ENCODE data around the gene TRIL. TPM values are rescaled to one million over a fixed set of nuclear protein-coding genes. Genes with fewer than 3 reads are reported as not detected.

TRIL gene
- total and polyA plus RNA-seq, 9 of the 15 experiments (the other 6 are each of a cell fraction or from before 2014, with no cell fraction given): not detected

GRCh38 chr7:28988810-28989209 is 30.7 kb upstream of the TRIL start (continued):
- TF ChIP-seq JUN (IDR thresholded peaks at IDR 0.05; ENCODE audit: borderline replicate concordance, low read depth, low read length) (no peak), JUN (CRISPR knock-in tag; IDR thresholded peaks at IDR 0.05; ENCODE audit: borderline replicate concordance) (no peak), PPARD (CRISPR knock-in tag; IDR thresholded peaks at IDR 0.05) (no peak), PRMT5 (CRISPR knock-in tag; IDR thresholded peaks at IDR 0.05) (no peak)

- CTCF ChIA-PET (ENCODE audit: low intra/inter-chr PET ratio): no interaction called here
- WGBS (ENCODE audit: insufficient coverage, low coverage, missing lambda C conversion rate): 0% methylated on average over 5 of the region's 5 CpGs
- DNase-seq (ENCODE audit: extremely low read depth in 1 of 4, low spot score in 3 of 4): no peak
Measured at GRCh38 chr7:28988091-28988490, 30.0 kb upstream of the TRIL start.

More at GRCh38 chr7:28988091-28988490, 30.0 kb upstream of the TRIL start:
- ATAC-seq: no peak
- POLR2A ChIA-PET: no interaction called here
- Histone ChIP-seq H3K4me3 (no peak overlapping the region), H2AFZ (ENCODE audit: low read depth, low read length) (no peak overlapping the region), H3K27ac (ENCODE audit: extremely low read depth, low read depth, low read length) (no peak overlapping the region), H3K9ac (ENCODE audit: insufficient read depth in 1 of 2, low read depth in 2 of 2, low read length in 2 of 2) (no peak overlapping the region), H3K27me3 (ENCODE audit: control insufficient read depth in 2 of 2, insufficient read depth in 2 of 2, low read length in 2 of 2) (no peaks in the 10 kb centered on the region), H3K9me3 (replicated peaks; ENCODE audit: control insufficient read depth, insufficient read depth, low read depth, low read length) (no peaks in the 10 kb centered on the region), H3K4me2 (ENCODE audit: insufficient read depth, low read length) (no peak overlapping the region), H3K79me2 (ENCODE audit: control insufficient read depth, insufficient read depth, low read length) (no peaks in the 10 kb centered on the region), H3K36me3 (ENCODE audit: control insufficient read depth, insufficient read depth, low read length) (no peaks in the 10 kb centered on the region), H3K9me1 (ENCODE audit: control insufficient read depth, insufficient read depth, low read length) (no peaks in the 10 kb centered on the region), H3K4me1 (replicated peaks in 1 of 2; ENCODE audit: control insufficient read depth in 2 of 2, insufficient read depth in 2 of 2, low read length in 2 of 2) (no peaks in the 10 kb centered on the region; a peak in 1 of 5 replicates), H4K20me1 (replicated peaks; ENCODE audit: control insufficient read depth, insufficient read depth, low read length) (no peaks in the 10 kb centered on the region)
- intact Hi-C loops (cut with micrococcal nuclease): no loop called here
- no peak for FAIRE-seq
- BruUV-seq (replicated peaks): no TSS peak
- in situ Hi-C loops (cut with MboI): no loop called here
- TF ChIP-seq SREBF2 (CRISPR knock-in tag; IDR thresholded peaks at IDR 0.05) (no peak), RFX1 (IDR thresholded peaks at IDR 0.05) (no peak), NFYB (IDR thresholded peaks at IDR 0.05; ENCODE audit: extremely low read depth, insufficient read length) (no peak), RUNX1 (IDR thresholded peaks at IDR 0.05; ENCODE audit: low read depth) (no peak), SNIP1 (IDR thresholded peaks at IDR 0.05; ENCODE audit: low read depth) (no peak), C11orf30 (IDR thresholded peaks at IDR 0.05; ENCODE audit: low read depth) (no peak), SMAD1 (IDR thresholded peaks at IDR 0.05; ENCODE audit: low read depth, low read length, partially characterized antibody) (no peak), PKNOX1 (IDR thresholded peaks at IDR 0.05) (no peak), KHSRP (IDR thresholded peaks at IDR 0.05) (no peak), ZNF197 (CRISPR knock-in tag; IDR thresholded peaks at IDR 0.05; ENCODE audit: low read depth) (no peak), XRCC3 (IDR thresholded peaks at IDR 0.05) (no peak), POLR2H (tag; IDR thresholded peaks at IDR 0.05; ENCODE audit: low read depth) (no peak), ZFP30 (CRISPR knock-in tag; IDR thresholded peaks at IDR 0.05; ENCODE audit: borderline replicate concordance) (no peak), RBM25 (IDR thresholded peaks at IDR 0.05; ENCODE audit: low read depth, low read length, severe bottlenecking) (no peak), DLX4 (CRISPR knock-in tag; IDR thresholded peaks at IDR 0.05) (no peak), NONO (IDR thresholded peaks at IDR 0.05; ENCODE audit: low read depth in 2 of 2, low read length in 1 of 2) (no peak)

Measured in K562 (cell line).